A549 (cell line): ENCODE data around the gene ERCC8.
"Not testable (repeated sequence)": the region's sequence is repeated elsewhere in the genome, so short reads cannot be mapped to it uniquely, and the experiment has no call there.

Source experiments
- ESRRA ChIP-seq: fragments of 150-350 bp; IDR thresholded peaks from 2 replicates; pipeline ENCODE4 v1.6.1; 2014; ENCODE audit warnings: mild to moderate bottlenecking, low read length, borderline replicate concordance
- MAFK ChIP-seq: fragments of 450-650 bp; IDR thresholded peaks from 2 replicates; pipeline ENCODE4 v1.6.1; 2014; ENCODE audit not compliant: partially characterized antibody

- not testable (repeated sequence) for TF ChIP-seq MAFK, ESRRA
Measured at GRCh38 chr5:60860572-60860971, 84.3 kb downstream of the ERCC8 start.
